Measurements from ENCODE around the gene KRTAP10-9. TPM values are rescaled to one million over a fixed set of nuclear protein-coding genes. Genes with fewer than 3 reads are reported as not detected.

Gene KRTAP10-9
- total RNA-seq, 1 experiment from 2014 or later: not detected

- Histone ChIP-seq H4K20me1 (ENCODE audit: insufficient read depth, low read depth, low read length) (no peaks in the 10 kb centered on the region), H2AFZ (ENCODE audit: low read length) (no peak overlapping the region), H3K79me2 (ENCODE audit: low read length) (no peaks in the 10 kb centered on the region), H3K9me3 (ENCODE audit: low read length) (peaks cover 8% of the 10 kb centered on the region; the same call in 1 of the 2 replicates), H3K9ac (ENCODE audit: low read length) (no peak overlapping the region), H3K4me1 (ENCODE audit: low read length) (no peaks in the 10 kb centered on the region), H3K27me3 (ENCODE audit: low read length) (no peaks in the 10 kb centered on the region), H3K4me2 (ENCODE audit: low read depth, low read length, poor library complexity, severe bottlenecking) (no peak overlapping the region), H3K27ac (ENCODE audit: low read length) (no peak overlapping the region), H3K9me2 (replicated peaks; ENCODE audit: insufficient read depth, low read length) (no peaks in the 10 kb centered on the region), H3K36me3 (ENCODE audit: insufficient read depth, low read length) (no peaks in the 10 kb centered on the region), H3K4me3 (ENCODE audit: low read length) (no peak overlapping the region)
- DNase-seq: no peak
Observed at GRCh38 chr21:44664691-44665090, 37.8 kb downstream of the KRTAP10-9 start.

DNA sequence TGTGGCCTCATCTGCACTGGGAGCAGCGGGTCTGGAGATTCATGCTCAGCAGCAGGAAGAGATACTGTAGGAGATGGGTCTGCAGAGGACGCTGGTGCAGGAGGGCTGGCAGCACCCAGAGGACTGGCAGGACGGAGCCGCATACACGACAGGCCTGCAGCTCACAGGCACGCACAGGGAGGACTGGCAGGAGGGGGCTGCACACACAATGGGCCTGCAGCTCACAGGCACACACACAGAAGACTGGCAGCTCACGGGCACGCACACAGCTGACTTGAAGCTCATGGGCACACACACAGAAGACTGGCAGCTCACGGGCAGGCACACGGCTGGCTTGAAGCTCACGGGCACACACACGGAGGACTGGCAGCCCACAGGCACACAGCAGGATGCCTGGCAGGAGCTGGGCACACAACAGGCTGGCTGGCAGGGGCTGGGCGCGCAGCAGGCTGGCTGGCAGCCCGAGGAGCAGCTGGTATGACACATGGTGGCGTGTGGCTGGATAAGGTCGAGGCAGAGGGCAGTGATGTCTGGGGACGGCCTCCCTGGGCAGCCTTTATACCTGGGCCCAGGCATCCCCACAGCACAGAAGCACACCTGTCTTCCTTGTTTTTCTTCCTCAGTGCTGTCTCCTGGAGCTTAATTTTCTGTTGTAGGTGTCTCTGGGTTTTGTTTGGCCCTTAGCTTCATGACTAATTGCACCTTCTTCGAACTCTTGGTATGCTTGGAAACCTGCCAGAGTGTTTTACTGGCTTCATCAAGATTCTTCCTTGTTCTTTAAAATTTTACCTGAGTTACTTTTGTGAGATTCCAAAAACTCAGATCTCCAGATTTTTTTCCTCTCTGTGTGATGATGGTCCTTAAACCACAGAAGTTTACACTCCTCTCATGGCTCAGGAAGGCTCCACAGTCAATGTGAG lies 39.8 kb downstream of the KRTAP10-9 start, which contains the start of gene KRTAP12-2:
KRTAP12-2 (minus strand) TSS at position 527 of the 920 bp plus-strand sequence; CDS start at position 486, 41 bp downstream.
- DNase-seq: no peak
- H3K9ac ChIP-seq (ENCODE audit: low read length): no peak within 1 kb of the TSS
- no peak within 1 kb of the TSS for H3K4me3 ChIP-seq (ENCODE audit: low read length)

DNA sequence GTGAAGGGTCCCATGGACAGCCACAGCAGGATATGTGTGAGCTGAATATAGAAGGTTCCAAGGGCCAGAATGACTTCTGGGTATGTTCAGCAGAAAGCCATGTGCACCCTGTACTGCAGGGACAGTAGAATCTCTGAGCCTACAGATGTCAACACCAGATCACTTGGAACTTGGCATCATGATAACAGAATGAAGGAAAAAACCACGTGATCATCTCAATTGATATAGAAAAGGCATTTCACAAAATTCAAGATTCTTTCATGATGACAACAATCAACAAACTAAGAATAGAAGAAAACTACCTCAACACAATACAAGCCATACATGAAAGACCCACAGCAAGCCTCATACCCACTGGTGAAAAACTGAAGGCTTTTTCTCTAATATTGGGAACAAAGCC lies 40.7 kb downstream of the KRTAP10-9 start:
- no peaks in the 10 kb centered on the region for H3K9me2 ChIP-seq (replicated peaks; ENCODE audit: insufficient read depth, low read length)
- H3K36me3 ChIP-seq (ENCODE audit: insufficient read depth, low read length): no peaks in the 10 kb centered on the region
- no peak overlapping the region for H3K9ac ChIP-seq (ENCODE audit: low read length)
- no peak overlapping the region for H3K4me3 ChIP-seq (ENCODE audit: low read length)
- H3K9me3 ChIP-seq (ENCODE audit: low read length): peaks cover 20% of the 10 kb centered on the region
- no peak overlapping the region for H3K4me2 ChIP-seq (ENCODE audit: low read depth, low read length, poor library complexity, severe bottlenecking)
- H3K4me1 ChIP-seq (ENCODE audit: low read length): no peaks in the 10 kb centered on the region
- H2AFZ ChIP-seq (ENCODE audit: low read length): no peak overlapping the region
- no peak for DNase-seq
- H3K79me2 ChIP-seq (ENCODE audit: low read length): no peaks in the 10 kb centered on the region
- no peaks in the 10 kb centered on the region for H3K27me3 ChIP-seq (ENCODE audit: low read length)
- H4K20me1 ChIP-seq (ENCODE audit: insufficient read depth, low read depth, low read length): no peaks in the 10 kb centered on the region
- H3K27ac ChIP-seq (ENCODE audit: low read length): no peak overlapping the region

More for the DNA sequence above, 39.8 kb downstream of the KRTAP10-9 start, which contains the start of gene KRTAP12-2:
- Histone ChIP-seq H3K36me3 (ENCODE audit: insufficient read depth, low read length) (no peaks in the 10 kb centered on the region), H3K4me2 (ENCODE audit: low read depth, low read length, poor library complexity, severe bottlenecking) (no peak within 1 kb of the TSS), H3K9me2 (replicated peaks; ENCODE audit: insufficient read depth, low read length) (no peaks in the 10 kb centered on the region), H2AFZ (ENCODE audit: low read length) (no peak within 1 kb of the TSS), H3K27me3 (ENCODE audit: low read length) (no peaks in the 10 kb centered on the region), H3K79me2 (ENCODE audit: low read length) (no peaks in the 10 kb centered on the region), H4K20me1 (ENCODE audit: insufficient read depth, low read depth, low read length) (no peaks in the 10 kb centered on the region), H3K9me3 (ENCODE audit: low read length) (peaks cover 17% of the 10 kb centered on the region), H3K4me1 (ENCODE audit: low read length) (no peaks in the 10 kb centered on the region), H3K27ac (ENCODE audit: low read length) (no peak within 1 kb of the TSS)

- DNase-seq: no peak
- Histone ChIP-seq H3K4me2 (ENCODE audit: low read depth, low read length, poor library complexity, severe bottlenecking) (no peak overlapping the region), H3K4me1 (ENCODE audit: low read length) (no peaks in the 10 kb centered on the region), H3K9ac (ENCODE audit: low read length) (no peak overlapping the region), H2AFZ (ENCODE audit: low read length) (no peak overlapping the region), H3K4me3 (ENCODE audit: low read length) (no peak overlapping the region), H3K9me2 (replicated peaks; ENCODE audit: insufficient read depth, low read length) (no peaks in the 10 kb centered on the region), H3K36me3 (ENCODE audit: insufficient read depth, low read length) (no peaks in the 10 kb centered on the region), H3K27ac (ENCODE audit: low read length) (no peak overlapping the region), H3K27me3 (ENCODE audit: low read length) (0 out of 2 replicates have a peak, but pooled peaks cover 3% of the 10 kb centered on the region), H3K9me3 (ENCODE audit: low read length) (peaks cover 21% of the 10 kb centered on the region), H3K79me2 (ENCODE audit: low read length) (no peaks in the 10 kb centered on the region), H4K20me1 (ENCODE audit: insufficient read depth, low read depth, low read length) (no peaks in the 10 kb centered on the region)
Observed at GRCh38 chr21:44670642-44671432, 43.9 kb downstream of the KRTAP10-9 start.

DNA sequence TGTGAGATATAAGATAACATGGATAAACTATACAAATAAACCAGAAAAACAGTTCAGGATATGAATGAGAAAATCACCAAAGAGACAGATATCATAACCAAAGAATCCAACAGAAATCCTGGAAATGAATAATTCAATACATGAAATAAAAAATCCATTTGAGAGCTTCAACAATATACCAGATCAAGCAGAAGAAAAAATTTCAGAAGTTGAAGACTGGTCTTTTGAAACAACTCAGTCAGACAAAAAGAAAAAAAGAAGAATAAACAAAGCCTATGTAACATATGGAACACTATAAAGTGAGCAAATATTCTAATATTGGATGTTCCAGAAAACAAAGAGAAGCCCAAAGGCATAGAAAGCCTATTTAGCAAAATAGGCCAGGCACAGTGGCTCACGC lies 45.0 kb downstream of the KRTAP10-9 start:
- Histone ChIP-seq H3K27ac (ENCODE audit: low read length) (no peak overlapping the region), H3K9ac (ENCODE audit: low read length) (no peak overlapping the region), H3K79me2 (ENCODE audit: low read length) (no peaks in the 10 kb centered on the region), H3K9me2 (replicated peaks; ENCODE audit: insufficient read depth, low read length) (no peaks in the 10 kb centered on the region), H3K4me1 (ENCODE audit: low read length) (no peaks in the 10 kb centered on the region), H3K4me3 (ENCODE audit: low read length) (no peak overlapping the region), H3K4me2 (ENCODE audit: low read depth, low read length, poor library complexity, severe bottlenecking) (no peak overlapping the region), H4K20me1 (ENCODE audit: insufficient read depth, low read depth, low read length) (no peaks in the 10 kb centered on the region), H3K36me3 (ENCODE audit: insufficient read depth, low read length) (no peaks in the 10 kb centered on the region), H2AFZ (ENCODE audit: low read length) (no peak overlapping the region), H3K27me3 (ENCODE audit: low read length) (0 out of 2 replicates have a peak, but pooled peaks cover 3% of the 10 kb centered on the region), H3K9me3 (ENCODE audit: low read length) (peaks cover 21% of the 10 kb centered on the region)
- no peak for DNase-seq

- Histone ChIP-seq H3K9ac (ENCODE audit: low read length) (no peak overlapping the region), H3K4me1 (ENCODE audit: low read length) (no peaks in the 10 kb centered on the region), H4K20me1 (ENCODE audit: insufficient read depth, low read depth, low read length) (no peaks in the 10 kb centered on the region), H2AFZ (ENCODE audit: low read length) (no peak overlapping the region), H3K27me3 (ENCODE audit: low read length) (0 out of 2 replicates have a peak, but pooled peaks cover 3% of the 10 kb centered on the region), H3K4me2 (ENCODE audit: low read depth, low read length, poor library complexity, severe bottlenecking) (no peak overlapping the region), H3K9me3 (ENCODE audit: low read length) (peaks cover 6% of the 10 kb centered on the region; the same call in 1 of the 2 replicates), H3K79me2 (ENCODE audit: low read length) (no peaks in the 10 kb centered on the region), H3K36me3 (ENCODE audit: insufficient read depth, low read length) (no peaks in the 10 kb centered on the region), H3K9me2 (replicated peaks; ENCODE audit: insufficient read depth, low read length) (no peaks in the 10 kb centered on the region), H3K27ac (ENCODE audit: low read length) (no peak overlapping the region), H3K4me3 (ENCODE audit: low read length) (no peak overlapping the region)
- no peak for DNase-seq
Observed at GRCh38 chr21:44677881-44678280, 51.0 kb downstream of the KRTAP10-9 start.

All from Karpas-422 (cell line).